GM12892 (cell line): Measurements from ENCODE around the gene DNAH10.
"Not testable (repeated sequence)": the region's sequence is repeated elsewhere in the genome, so short reads cannot be mapped to it uniquely, and the experiment has no call there.

Source experiments
- DNase-seq: peaks from one replicate; pipeline ENCODE4 v3.0.0; 2011; ENCODE audit not compliant: insufficient read length
- FAIRE-seq: peaks from 2 replicates; lab custom pipeline; 2011; peaks lifted over from hg19 to GRCh38; lab: Jason Lieb, UNC
- POLR2A ChIP-seq: IDR thresholded peaks from 2 replicates; pipeline ENCODE4 v1.6.1; 2011; ENCODE audit warnings: low read depth, low read length, control low read depth
- POLR2AphosphoS5 ChIP-seq: IDR thresholded peaks from 2 replicates; pipeline ENCODE4 v1.6.1; 2011; ENCODE audit warnings: low read depth, low read length, control low read depth
- TAF1 ChIP-seq: IDR thresholded peaks from 2 replicates; pipeline ENCODE4 v1.6.1; 2011; ENCODE audit warnings: low read depth, mild to moderate bottlenecking, control low read depth, low read length, borderline replicate concordance

DNAH10 gene

GRCh38 chr12:123907726-123908476, 145.8 kb downstream of the DNAH10 start:
- FAIRE-seq (no peak), DNase-seq (no peak)
- TF ChIP-seq POLR2A (no peak), POLR2AphosphoS5 (no peak)

- no peak for FAIRE-seq
- TF ChIP-seq POLR2A (no peak), TAF1 (no peak), POLR2AphosphoS5 (no peak)
- DNase-seq: no peak
Observed at GRCh38 chr12:123908884-123909725, 147.0 kb downstream of the DNAH10 start.

- FAIRE-seq: no peak
- no peak for DNase-seq
- no peak for TF ChIP-seq POLR2AphosphoS5
- no peak for TF ChIP-seq POLR2A
- TF ChIP-seq TAF1: no peak
Observed at GRCh38 chr12:123910057-123910456, 148.0 kb downstream of the DNAH10 start.

GRCh38 chr12:123910761-123911193, 148.7 kb downstream of the DNAH10 start:
- FAIRE-seq: no peak
- no peak for TF ChIP-seq TAF1
- no peak for DNase-seq

GRCh38 chr12:123911672-123912409, 149.7 kb downstream of the DNAH10 start:
- not testable (repeated sequence) for FAIRE-seq, DNase-seq

- no peak for FAIRE-seq
- TF ChIP-seq TAF1: no peak
- no peak for TF ChIP-seq POLR2AphosphoS5
- TF ChIP-seq POLR2A: no peak
- no peak for DNase-seq
Observed at GRCh38 chr12:123912415-123913380, 150.6 kb downstream of the DNAH10 start.

- DNase-seq (no peak), FAIRE-seq (no peak)
- TF ChIP-seq POLR2A: no peak
- TF ChIP-seq TAF1: no peak
- TF ChIP-seq POLR2AphosphoS5: no peak
Observed at GRCh38 chr12:123914726-123915333, 152.7 kb downstream of the DNAH10 start.

GRCh38 chr12:123916729-123917128, 154.6 kb downstream of the DNAH10 start:
- no peak for DNase-seq
- no peak for FAIRE-seq
- TF ChIP-seq POLR2AphosphoS5 (no peak), POLR2A (no peak), TAF1 (no peak)

- FAIRE-seq: no peak
- TF ChIP-seq POLR2A (no peak), POLR2AphosphoS5 (no peak), TAF1 (no peak)
Observed at GRCh38 chr12:123917337-123917850, 155.3 kb downstream of the DNAH10 start.

GRCh38 chr12:123919980-123920360, 157.9 kb downstream of the DNAH10 start:
- TF ChIP-seq TAF1 (no peak), POLR2AphosphoS5 (no peak), POLR2A (no peak)
- FAIRE-seq (no peak), DNase-seq (no peak)

More at GRCh38 chr12:123917337-123917850, 155.3 kb downstream of the DNAH10 start:
- no peak for DNase-seq
